Measurements from ENCODE around the gene PCDHA9.
A peak's percentile ranks its signal among the peaks of the same experiment; 100 is the strongest.
"Not testable (repeated sequence)": the region's sequence is repeated elsewhere in the genome, so short reads cannot be mapped to it uniquely, and the experiment has no call there.

Gene PCDHA9, protein sequence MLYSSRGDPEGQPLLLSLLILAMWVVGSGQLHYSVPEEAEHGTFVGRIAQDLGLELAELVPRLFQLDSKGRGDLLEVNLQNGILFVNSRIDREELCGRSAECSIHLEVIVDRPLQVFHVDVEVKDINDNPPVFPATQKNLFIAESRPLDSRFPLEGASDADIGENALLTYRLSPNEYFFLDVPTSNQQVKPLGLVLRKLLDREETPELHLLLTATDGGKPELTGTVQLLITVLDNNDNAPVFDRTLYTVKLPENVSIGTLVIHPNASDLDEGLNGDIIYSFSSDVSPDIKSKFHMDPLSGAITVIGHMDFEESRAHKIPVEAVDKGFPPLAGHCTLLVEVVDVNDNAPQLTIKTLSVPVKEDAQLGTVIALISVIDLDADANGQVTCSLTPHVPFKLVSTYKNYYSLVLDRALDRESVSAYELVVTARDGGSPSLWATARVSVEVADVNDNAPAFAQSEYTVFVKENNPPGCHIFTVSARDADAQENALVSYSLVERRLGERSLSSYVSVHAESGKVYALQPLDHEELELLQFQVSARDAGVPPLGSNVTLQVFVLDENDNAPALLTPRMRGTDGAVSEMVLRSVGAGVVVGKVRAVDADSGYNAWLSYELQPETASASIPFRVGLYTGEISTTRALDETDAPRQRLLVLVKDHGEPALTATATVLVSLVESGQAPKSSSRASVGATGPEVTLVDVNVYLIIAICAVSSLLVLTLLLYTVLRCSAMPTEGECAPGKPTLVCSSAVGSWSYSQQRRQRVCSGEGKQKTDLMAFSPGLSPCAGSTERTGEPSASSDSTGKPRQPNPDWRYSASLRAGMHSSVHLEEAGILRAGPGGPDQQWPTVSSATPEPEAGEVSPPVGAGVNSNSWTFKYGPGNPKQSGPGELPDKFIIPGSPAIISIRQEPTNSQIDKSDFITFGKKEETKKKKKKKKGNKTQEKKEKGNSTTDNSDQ

DNA sequence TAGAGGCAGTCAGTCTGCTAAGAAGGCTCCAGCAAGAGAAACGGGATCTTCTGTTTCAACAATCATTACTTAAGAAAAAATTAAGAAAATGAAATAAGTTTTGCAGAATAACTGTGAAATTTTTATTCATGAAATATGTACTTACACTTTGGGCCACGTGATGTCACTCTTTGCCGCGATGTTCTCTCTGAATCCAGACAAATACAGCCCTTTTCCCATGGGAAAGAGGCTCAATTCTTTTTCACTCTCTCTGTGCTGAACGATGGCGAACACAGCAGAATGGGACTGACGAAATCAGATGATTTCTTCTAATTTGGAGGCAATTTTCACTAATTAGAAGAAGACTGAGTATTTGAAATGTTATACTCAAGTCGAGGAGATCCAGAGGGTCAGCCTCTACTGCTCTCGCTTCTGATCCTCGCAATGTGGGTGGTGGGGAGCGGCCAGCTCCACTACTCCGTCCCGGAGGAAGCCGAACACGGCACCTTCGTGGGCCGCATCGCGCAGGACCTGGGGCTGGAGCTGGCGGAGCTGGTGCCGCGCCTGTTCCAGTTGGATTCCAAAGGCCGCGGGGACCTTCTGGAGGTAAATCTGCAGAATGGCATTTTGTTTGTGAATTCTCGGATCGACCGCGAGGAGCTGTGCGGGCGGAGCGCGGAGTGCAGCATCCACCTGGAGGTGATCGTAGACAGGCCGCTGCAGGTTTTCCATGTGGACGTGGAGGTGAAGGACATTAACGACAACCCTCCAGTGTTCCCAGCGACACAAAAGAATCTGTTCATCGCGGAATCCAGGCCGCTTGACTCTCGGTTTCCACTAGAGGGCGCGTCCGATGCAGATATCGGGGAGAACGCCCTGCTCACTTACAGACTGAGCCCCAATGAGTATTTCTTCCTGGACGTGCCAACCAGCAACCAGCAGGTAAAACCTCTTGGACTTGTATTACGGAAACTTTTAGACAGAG is at the start of gene PCDHA9:
Gene PCDHA9 (plus strand): TSS at position 244 of the 964 bp plus-strand sequence. CDS start 114 bp downstream, at position 358.
- not testable (repeated sequence) for DNase-seq

DNA sequence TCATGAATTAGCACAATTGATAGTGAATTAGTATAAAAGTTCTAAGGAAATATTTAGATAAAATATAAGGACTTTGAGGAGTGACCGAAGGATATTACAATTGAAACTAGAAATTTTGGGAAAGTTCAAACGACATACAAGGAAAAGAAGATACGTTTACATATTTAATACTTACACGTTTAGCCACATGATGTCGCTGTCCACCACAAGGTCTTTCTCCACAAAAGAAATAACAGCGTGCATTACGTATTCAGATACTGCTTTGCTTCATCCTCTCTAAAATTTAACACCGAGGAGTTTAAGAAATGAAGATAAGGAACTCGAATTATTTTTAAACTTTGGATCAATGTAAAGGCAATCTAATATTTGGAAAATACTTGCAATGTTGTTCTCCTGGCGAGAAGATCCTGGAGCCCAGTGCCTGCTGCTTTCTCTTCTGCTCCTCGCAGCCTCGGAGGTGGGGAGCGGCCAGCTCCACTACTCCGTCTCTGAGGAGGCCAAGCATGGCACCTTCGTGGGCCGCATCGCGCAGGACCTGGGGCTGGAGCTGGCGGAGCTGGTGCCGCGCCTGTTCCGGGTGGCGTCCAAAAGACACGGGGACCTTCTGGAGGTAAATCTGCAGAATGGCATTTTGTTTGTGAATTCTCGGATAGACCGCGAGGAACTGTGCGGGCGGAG is 47.2 kb upstream of the PCDHA9 start, which contains the start of gene PCDHA3:
Gene PCDHA3 (plus strand): TSS at position 242 of the 678 bp plus-strand sequence.
- no peak for DNase-seq

DNA sequence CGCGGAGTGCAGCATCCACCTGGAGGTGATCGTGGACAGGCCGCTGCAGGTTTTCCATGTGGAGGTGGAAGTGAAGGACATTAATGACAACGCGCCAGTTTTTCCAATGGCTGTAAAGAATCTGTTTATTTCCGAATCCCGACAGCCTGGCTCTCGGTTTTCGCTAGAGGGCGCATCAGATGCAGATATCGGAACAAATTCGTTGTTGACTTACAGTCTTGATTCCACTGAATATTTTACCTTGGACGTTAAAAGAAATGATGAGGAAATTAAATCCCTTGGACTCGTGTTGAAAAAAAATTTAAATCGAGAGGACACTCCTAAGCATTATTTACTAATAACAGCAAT is 46.7 kb upstream of the PCDHA9 start:
- no peak for DNase-seq

DNA sequence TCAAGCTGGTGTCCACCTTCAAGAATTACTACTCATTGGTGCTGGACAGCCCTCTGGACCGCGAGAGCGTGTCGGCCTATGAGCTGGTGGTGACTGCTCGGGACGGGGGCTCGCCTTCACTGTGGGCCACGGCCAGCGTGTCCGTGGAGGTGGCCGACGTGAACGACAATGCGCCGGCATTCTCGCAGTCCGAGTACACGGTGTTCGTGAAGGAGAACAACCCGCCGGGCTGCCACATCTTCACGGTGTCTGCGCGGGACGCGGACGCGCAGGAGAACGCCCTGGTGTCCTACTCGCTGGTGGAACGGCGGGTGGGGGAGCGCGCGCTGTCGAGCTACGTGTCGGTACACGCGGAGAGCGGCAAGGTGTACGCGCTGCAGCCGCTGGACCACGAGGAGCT is 45.8 kb upstream of the PCDHA9 start:
- DNase-seq = not testable (repeated sequence)

DNA sequence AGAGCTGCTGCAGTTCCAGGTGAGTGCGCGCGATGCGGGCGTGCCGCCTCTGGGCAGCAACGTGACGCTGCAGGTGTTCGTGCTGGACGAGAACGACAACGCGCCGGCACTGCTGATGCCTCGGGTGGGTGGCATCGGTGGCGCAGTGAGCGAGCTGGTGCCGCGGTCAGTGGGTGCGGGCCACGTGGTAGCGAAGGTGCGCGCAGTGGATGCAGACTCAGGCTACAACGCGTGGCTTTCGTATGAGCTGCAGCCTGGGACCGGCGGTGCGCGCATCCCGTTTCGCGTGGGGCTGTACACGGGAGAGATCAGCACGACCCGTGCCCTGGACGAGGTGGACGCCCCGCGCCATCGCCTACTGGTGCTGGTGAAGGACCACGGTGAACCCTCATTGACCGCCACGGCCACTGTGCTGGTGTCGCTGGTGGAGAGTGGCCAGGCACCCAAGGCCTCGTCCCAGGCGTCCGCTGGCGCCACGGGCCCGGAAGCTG is 45.4 kb upstream of the PCDHA9 start:
- no peak for DNase-seq

DNA sequence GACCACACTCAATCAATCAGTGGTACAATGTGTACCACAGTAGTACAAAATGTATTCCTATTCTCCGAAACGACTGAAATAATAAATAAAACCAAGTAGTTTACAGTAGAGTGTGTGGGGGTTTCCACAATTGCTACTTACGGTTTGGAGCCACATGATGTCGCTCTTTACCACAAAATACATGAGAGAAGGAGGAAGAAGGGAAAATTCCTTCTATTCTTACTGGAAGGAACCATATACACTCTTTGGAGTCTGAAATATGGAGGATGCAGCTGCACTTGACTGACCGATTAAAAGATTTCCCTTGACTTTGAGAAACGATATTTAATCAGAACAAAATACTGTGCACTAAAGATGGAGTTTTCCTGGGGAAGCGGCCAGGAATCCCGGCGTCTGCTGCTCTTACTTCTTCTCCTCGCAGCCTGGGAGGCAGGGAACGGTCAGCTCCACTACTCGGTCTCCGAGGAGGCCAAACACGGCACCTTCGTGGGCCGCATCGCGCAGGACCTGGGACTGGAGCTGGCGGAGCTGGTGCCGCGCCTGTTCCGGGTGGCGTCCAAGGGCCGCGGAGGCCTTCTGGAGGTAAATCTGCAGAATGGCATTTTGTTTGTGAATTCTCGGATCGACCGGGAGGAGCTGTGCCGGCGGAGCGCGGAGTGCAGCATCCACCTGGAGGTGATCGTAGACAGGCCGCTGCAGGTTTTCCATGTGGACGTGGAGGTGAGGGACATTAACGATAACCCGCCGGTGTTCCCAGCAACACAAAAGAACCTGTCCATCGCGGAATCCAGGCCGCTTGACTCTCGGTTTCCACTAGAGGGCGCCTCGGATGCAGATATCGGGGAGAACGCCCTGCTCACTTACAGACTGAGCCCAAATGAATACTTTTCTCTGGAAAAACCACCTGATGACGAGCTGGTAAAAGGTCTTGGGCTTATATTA is 41.1 kb upstream of the PCDHA9 start, which contains the start of gene PCDHA4:
Gene PCDHA4 (plus strand): TSS at position 235 of the 942 bp plus-strand sequence.
- peak; percentile 32 to 79 for DNase-seq

DNA sequence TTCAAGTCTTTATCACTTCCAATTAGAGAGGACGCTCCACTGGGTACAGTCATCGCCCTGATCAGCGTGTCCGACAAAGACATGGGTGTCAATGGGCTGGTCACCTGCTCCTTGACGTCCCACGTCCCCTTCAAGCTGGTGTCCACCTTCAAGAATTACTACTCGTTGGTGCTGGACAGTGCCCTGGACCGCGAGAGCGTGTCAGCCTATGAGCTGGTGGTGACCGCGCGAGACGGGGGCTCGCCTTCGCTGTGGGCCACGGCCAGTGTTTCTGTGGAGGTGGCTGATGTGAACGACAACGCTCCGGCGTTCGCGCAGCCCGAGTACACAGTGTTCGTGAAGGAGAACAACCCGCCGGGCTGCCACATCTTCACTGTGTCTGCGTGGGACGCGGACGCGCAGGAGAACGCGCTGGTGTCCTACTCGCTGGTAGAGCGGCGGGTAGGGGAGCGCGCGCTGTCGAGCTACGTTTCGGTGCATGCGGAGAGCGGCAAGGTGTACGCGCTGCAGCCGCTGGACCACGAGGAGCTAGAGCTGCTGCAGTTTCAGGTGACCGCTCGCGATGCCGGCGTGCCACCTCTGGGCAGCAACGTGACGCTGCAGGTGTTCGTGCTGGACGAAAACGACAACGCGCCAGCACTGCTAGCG is 39.8 kb upstream of the PCDHA9 start:
- DNase-seq = not testable (repeated sequence)

DNA sequence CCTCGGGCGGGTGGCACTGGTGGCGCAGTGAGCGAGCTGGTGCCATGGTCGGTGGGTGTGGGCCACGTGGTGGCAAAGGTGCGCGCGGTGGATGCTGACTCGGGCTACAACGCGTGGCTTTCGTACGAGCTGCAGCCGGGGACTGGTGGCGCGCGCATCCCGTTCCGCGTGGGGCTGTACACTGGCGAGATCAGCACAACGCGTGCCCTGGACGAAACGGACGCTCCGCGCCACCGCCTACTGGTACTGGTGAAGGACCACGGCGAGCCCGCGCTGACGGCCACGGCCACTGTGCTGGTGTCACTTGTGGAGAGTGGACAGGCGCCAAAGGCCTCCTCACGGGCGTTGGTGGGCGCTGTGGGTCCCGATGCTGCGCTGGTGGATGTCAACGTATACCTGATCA is 39.3 kb upstream of the PCDHA9 start:
- no peak for DNase-seq

DNA sequence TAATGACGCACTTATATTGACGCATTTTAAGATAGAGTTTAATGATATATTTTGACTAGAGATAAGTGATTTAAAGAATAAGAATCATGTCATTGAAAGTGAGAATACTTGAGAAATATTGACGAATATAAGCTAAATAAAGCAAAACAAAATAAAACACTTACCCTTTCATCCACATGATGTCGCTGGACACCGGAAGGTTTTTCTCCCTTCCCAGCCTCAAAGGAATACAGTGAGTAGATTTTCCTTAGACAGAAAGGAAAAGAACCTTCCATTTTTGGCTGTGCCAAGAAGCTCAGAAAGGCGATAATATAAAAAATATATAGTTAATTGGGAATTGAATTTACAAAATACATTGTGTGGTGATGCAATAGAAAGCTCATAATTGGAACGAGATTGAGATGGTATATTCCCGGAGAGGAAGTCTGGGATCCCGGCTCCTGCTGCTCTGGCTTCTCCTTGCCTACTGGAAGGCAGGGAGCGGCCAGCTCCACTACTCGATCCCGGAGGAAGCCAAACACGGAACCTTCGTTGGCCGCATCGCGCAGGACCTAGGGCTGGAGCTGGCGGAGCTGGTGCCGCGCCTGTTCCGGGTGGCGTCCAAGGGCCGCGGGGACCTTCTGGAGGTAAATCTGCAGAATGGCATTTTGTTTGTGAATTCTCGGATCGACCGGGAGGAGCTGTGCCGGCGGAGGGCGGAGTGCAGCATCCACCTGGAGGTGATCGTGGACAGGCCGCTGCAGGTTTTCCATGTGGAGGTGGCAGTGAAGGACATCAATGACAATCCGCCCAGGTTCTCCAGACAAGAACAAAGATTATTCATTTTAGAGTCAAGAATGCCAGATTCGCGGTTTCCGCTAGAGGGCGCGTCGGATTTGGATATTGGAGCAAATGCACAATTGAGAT is 26.6 kb upstream of the PCDHA9 start, which contains the start of gene PCDHA5:
Gene PCDHA5 (plus strand): TSS at position 239 of the 906 bp plus-strand sequence.
- peak in 1 of 2 experiments; percentile 42 for DNase-seq

DNA sequence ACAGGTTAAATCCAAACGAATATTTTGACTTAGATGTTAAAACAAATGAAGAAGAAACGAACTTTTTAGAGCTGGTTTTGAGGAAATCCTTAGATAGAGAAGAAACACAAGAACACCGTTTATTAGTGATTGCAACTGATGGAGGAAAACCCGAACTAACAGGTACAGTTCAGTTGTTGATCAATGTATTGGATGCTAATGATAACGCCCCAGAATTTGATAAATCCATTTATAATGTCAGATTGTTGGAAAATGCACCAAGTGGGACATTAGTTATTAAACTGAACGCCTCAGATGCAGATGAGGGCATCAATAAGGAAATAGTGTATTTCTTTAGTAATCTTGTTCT is 25.9 kb upstream of the PCDHA9 start:
- no peak for DNase-seq

DNA sequence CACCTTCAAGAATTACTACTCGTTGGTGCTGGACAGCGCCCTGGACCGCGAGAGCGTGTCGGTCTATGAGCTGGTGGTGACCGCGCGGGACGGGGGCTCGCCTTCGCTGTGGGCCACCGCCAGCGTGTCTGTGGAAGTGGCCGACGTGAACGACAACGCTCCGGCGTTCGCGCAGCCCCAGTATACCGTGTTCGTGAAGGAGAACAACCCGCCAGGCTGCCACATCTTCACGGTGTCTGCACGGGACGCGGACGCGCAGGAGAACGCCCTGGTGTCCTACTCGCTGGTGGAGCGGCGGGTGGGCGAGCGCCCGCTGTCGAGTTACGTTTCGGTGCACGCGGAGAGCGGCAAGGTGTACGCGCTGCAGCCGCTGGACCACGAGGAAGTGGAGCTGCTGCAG is 25.2 kb upstream of the PCDHA9 start:
- not testable (repeated sequence) for DNase-seq

DNA sequence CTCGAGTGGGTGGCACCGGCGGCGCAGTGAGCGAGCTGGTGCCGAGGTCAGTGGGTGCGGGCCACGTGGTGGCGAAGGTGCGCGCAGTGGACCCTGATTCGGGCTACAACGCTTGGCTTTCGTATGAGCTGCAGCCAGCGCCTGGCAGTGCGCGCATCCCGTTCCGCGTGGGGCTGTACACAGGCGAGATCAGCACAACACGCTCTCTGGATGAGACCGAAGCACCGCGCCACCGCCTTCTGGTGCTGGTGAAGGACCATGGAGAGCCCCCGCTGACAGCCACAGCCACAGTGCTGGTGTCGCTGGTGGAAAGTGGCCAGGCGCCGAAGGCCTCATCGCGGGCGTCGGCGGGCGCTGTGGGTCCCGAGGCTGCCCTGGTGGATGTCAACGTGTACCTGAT is 24.7 kb upstream of the PCDHA9 start:
- no peak for DNase-seq

DNA sequence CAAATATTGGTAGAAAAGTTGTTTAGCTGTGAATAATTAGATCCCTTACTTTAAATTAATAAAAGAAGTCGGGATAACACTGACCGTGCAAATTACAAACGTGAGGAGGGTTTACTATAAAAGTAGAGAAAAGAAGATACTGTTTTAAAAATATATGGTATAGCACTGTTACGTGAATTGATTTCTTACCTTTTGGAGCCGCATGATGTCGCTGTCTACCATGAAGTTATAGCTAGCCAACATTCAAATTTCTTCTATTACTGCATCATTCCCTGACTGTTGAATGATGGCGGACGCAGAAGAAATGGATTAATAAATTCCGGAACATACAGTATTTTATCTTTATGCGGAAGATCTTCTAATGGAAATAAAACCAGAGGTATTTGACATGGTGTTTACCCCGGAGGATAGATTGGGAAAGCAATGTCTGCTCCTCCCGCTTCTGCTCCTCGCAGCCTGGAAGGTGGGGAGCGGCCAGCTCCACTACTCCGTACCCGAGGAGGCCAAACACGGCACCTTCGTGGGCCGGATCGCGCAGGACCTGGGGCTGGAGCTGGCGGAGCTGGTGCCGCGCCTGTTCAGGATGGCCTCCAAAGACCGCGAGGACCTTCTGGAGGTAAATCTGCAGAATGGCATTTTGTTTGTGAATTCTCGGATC is 20.3 kb upstream of the PCDHA9 start, which contains the start of gene PCDHA6:
Gene PCDHA6 (plus strand): TSS at position 257 of the 658 bp plus-strand sequence. CDS start 132 bp downstream, at position 389.
- DNase-seq = no peak

DNA sequence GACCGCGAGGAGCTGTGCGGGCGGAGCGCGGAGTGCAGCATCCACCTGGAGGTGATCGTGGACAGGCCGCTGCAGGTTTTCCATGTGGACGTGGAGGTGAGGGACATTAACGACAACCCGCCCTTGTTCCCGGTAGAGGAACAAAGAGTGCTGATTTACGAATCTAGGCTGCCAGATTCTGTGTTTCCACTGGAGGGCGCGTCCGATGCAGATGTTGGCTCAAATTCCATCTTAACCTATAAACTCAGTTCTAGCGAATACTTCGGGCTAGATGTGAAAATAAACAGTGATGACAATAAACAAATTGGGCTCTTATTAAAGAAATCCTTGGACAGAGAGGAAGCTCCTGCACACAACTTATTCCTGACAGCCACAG is 19.8 kb upstream of the PCDHA9 start:
- DNase-seq = no peak

DNA sequence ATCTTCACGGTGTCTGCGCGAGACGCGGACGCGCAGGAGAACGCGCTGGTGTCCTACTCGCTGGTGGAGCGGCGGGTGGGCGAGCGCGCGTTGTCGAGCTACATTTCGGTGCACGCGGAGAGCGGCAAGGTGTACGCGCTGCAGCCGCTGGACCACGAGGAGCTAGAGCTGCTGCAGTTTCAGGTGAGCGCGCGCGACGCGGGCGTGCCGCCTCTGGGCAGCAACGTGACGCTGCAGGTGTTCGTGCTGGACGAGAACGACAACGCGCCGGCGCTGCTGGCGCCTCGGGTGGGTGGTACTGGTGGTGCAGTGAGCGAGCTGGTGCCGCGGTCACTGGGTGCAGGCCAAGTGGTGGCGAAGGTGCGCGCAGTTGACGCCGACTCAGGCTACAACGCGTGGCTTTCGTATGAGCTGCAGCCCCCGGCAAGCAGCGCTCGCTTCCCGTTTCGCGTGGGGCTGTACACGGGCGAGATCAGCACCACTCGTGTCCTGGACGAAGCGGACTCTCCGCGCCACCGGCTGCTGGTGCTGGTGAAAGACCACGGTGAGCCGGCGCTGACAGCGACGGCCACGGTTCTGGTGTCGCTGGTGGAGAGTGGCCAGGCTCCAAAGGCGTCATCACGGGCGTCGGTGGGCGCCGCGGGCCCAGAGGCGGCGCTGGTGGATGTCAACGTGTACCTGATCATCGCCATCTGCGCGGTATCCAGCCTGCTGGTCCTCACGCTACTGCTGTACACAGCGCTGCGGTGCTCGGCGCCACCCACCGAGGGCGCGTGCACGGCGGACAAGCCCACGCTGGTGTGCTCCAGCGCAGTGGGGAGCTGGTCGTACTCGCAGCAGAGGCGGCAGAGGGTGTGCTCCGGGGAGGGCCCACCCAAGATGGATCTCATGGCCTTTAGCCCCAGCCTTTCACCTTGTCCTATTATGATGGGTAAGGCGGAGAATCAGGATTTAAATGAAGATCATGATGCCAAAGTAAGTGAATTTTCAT is 18.4 kb upstream of the PCDHA9 start:
- DNase-seq = not testable (repeated sequence)

DNA sequence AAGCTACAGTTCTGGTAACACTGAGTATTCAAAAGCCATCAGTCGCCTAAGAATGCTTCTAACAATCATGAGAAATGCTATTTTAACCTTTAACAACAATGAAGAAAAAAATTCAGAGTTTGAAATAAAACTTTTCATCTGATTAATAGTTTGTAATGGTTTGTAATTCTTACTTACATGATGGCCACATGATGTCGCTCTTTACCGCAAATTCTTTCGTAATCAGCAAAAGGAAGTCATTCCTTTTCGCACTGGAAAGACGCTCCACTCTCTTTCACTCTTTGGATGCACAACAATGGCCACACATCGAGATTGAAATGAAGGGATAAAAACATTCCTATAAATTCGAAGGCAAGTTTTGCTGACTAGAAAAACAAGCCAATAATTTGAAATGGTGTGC is 14.2 kb upstream of the PCDHA9 start, which contains the start of gene PCDHA7:
Gene PCDHA7 (plus strand): TSS at position 277 of the 400 bp plus-strand sequence. CDS start 115 bp downstream, at position 392.
- DNase-seq = no peak

Measured in SW 1271 (cell line).